Ishikawa (cell line): ENCODE data around the gene SSH2.

ENCODE experiments used
- EP300 ChIP-seq: IDR thresholded peaks from 2 replicates; pipeline ENCODE4 v1.6.1; 2012; ENCODE audit warnings: borderline replicate concordance
- FOXM1 ChIP-seq: IDR thresholded peaks from 2 replicates; pipeline ENCODE4 v1.6.1; 2012; ENCODE audit warnings: low read depth, borderline replicate concordance

DNA sequence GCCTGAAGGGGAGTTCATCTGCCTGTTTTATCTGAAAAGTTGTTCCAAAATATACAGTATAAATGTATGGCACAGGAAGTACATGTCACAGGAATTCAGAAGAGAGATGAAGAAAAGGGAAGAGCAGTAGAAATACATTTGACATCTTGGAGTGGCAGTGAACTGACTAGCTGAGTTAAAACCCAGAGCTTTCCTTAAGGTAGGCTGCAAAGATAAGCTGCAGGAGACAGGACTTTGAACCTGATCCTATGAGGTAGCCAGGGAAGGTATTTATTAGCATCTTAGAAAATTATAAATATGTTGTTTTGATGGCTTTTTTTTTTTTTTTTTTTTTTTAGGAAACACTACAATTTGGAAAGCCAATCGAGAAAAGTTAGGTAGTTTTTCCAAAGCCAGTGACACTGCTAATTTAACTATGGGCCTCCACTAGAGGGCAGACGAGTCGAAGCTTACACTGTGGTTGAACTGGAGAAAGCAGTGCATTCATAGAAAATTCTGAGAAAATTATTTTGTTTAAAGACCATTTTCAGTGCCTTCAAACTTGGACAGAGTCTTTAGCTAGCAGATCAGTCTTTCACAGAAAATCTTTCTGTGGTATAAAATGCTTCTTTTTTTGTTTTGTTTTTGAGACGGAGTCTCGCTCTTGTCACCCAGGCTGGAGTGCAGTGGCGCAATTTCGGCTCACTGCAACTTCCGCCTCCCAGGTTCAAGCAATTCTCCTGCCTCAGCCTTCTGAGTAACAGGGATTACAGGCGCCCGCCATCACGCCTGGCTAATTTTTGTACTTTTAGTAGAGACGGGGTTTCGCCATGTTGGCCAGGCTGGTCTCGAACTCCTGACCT, 122.3 kb downstream of the SSH2 start:
- TF ChIP-seq FOXM1: no peak
- TF ChIP-seq EP300: no peak
